ENCODE results near the gene DNAH3.
"Not testable (repeated sequence)": the region's sequence is repeated elsewhere in the genome, so short reads cannot be mapped to it uniquely, and the experiment has no call there.

DNAH3 gene

DNA sequence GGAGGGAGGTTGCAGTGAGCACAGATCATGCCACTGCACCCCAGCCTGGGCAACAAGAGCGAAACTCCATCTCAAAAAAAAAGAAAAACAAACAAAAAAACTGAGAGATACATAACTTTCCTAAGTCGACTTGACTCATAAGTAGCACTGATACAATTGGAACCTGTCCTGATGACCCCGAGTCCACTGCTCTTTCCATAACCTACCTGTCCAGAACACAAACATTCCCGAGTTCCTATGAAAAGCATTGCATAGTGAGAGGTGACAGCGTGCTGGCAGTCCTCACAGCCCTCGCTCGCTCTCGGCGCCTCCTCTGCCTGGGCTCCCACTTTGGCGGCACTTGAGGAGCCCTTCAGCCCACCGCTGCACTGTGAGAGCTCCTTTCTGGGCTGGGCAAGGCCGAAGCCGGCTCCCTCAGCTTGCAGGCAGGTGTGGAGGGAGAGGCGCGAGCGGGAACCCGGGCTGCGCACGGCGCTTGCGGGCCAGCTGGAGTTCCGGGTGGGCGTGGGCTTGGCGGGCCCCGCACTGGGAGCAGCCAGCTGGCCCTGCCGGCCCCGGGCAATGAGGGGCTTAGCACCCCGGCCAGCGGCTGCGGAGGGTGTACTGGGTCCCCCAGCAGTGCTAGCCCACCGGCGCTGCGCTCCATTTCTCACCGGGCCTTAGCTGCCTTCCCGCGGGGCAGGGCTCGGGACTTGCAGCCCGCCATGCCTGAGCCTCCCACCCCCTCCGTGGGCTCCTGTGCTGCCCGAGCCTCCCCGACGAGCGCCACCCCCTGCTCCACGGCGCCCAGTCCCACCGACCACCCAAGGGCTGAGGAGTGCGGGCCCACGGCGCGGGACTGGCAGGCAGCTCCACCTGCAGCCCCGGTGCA, 1.7 kb upstream of the DNAH3 start:
- DNase-seq; in situ Hi-C loops (cut with MboI; ENCODE audit: low pct_unique_long_range_greater_than_20kb, low sequenced_read_pairs): not testable (repeated sequence)

DNA sequence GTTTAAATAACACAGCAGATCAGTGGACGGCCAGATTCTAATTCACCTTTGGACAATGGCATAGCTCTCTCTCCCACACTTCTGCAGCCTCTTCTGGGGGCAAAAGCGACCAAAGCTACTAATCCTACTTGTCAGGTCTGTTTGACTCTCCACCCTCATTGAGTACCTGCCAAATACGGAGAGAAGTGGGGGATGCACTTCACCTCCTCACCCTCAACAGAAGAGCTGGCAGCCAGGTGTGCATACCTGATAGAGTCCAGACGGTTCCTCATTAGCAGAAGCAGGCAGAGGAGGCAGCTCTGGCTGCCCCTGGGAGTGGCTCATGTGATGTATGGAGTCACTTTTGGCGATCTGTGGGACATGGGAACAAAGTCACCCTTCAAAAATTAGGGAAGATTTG, 4.9 kb downstream of the DNAH3 start:
- in situ Hi-C loops (cut with MboI; ENCODE audit: low pct_unique_long_range_greater_than_20kb, low sequenced_read_pairs), result no loop called here
- no peak for DNase-seq

DNA sequence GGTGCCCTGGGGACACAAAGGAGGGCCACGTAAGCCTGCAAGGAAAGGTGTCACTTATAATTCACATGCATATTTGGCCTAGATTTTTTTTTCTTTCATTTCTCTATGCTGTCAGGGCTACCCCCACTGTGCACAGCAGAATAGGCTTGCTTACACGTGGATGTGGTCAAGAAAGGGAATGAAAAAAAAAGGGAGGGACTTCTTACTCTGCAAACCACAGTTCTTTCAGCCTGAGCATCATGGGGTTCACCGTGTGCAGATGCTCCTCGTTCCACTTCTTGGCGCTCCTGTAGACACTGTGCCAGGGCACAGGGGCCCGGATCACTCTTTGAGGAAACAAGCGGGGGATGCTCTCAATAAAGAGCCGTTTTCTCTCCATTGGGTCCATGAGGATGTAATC, 16.6 kb downstream of the DNAH3 start:
- DNase-seq, result no peak
- in situ Hi-C loops (cut with MboI; ENCODE audit: low pct_unique_long_range_greater_than_20kb, low sequenced_read_pairs), result no loop called here

DNA sequence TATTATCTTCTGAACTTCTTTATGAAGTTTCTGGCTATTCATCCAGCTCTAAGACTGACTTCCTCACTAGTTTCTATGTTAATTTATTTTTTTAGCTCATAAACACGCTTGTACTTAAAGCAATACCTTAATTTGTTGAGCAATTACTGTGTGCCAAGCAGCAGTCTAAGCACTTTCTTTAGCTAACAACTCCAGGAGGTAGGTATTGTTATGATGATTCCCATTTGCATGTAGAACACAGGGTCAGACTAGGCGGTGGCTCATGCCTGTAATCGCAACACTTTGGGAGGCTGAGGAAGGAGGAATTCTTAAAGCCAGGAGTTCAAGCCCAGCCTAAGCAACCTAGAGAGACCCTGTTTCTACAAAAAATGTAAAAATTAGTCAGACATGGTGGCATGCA, 19.8 kb downstream of the DNAH3 start:
- in situ Hi-C loops (cut with MboI; ENCODE audit: low pct_unique_long_range_greater_than_20kb, low sequenced_read_pairs), result no loop called here
- DNase-seq, result no peak

DNA sequence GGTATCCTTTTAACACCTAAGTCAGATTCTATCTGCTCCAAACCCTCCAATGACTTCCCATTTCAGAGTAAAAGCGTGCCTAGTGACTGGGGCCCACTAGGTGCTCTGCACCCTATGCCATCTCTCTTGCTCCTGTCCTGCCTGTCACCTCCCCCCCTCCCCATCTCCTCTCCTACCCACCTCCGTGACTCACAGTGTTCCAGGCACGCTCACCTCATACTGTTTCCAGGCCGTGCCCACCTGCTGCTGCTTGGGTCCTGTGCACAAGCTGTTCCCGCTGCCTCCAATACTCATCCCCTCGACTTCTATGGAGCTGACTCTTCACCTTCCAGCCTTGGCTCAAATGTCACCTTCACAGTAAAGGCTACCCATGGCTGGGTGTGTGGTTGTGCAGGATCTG, 21.7 kb downstream of the DNAH3 start:
- DNase-seq, result no peak
- in situ Hi-C loops (cut with MboI; ENCODE audit: low pct_unique_long_range_greater_than_20kb, low sequenced_read_pairs), result no loop called here

DNA sequence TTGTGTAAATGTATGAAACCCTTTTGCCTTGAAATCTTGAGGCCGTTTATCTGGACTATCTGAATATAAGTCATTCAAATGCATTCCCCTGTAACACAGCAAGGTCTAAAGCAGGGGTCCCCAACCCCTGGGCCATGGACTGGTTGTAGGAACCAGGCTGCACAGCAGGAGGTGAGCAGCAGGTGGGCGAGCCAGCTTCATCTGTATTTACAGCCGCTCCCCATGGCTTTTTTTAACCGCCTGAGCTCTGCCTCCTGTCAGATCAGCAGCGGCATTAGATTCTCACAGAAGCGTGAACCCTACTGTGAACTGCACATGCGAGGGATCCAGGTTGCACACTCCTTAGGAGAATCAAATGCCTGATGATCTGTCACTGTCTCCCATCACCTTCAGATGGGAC, 24.1 kb downstream of the DNAH3 start:
- DNase-seq, result no peak
- in situ Hi-C loops (cut with MboI; ENCODE audit: low pct_unique_long_range_greater_than_20kb, low sequenced_read_pairs), result no loop called here

DNA sequence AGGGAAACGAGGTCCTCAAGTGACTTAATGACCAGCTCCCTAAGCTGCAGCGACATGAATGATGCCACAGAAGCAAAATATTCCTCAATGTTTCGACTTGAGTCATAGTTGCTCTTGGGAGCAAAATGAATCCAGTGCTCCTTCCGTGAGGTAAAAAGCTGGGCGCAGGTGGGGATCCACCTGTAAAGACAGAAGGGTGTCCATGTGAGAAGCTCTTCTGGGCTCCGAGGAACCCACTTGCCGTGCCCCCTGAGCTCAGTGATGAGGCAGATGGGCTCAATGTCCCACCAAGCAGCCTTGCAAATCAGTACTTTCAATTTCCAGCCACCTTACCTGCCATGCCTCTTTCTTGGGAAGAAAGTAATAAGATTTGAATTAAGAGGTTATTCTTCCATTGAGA, 25.5 kb downstream of the DNAH3 start:
- DNase-seq, result no peak
- in situ Hi-C loops (cut with MboI; ENCODE audit: low pct_unique_long_range_greater_than_20kb, low sequenced_read_pairs), result no loop called here

DNA sequence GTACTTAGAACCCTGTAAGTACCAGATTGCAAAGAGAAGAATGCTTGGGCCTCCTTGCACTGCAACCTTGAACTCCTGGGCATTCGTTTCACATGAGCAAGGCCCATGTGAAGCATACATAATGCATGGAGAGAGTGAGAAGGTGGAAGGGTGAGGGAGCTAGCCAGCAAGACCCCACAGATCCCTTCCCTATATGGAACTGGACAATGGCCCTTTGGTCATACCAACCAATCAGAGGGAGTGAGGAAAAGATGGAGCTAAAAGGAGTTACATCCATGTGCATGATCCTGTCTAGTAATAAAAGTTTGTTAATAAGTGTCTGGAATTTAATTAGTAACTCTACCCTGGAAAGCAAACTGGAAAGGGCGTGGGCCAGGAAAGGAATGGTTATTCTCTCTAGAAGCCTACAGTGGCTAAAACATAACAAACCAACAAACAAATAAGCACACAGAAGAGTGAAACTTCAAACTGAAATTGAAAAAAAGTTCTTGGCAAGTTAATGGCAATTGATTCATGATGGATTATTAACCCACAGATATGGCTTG, 29.6 kb downstream of the DNAH3 start:
- in situ Hi-C loops (cut with MboI; ENCODE audit: low pct_unique_long_range_greater_than_20kb, low sequenced_read_pairs), result no loop called here

DNA sequence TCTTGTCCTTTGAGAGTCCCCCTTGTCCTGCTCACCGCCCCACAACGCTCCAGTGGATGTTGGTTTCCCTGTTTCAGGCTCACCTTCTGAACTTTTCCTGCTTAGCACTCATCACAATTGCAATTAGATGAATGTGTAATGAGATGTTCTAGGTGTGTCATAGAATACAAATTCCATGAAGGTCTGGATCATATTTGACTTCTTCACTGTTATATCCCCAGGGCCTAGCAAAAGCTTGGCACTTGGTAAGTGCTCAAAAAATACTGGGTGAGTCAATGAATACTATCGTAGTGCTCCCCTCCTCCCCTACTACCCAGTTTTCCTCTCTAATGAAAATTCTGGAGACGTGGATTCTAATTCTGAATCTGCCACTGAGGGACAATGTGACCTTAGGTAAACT, 33.1 kb downstream of the DNAH3 start:
- in situ Hi-C loops (cut with MboI; ENCODE audit: low pct_unique_long_range_greater_than_20kb, low sequenced_read_pairs), result no loop called here
- no peak for DNase-seq

More for the DNA sequence above, 29.6 kb downstream of the DNAH3 start:
- DNase-seq, result no peak

DNA sequence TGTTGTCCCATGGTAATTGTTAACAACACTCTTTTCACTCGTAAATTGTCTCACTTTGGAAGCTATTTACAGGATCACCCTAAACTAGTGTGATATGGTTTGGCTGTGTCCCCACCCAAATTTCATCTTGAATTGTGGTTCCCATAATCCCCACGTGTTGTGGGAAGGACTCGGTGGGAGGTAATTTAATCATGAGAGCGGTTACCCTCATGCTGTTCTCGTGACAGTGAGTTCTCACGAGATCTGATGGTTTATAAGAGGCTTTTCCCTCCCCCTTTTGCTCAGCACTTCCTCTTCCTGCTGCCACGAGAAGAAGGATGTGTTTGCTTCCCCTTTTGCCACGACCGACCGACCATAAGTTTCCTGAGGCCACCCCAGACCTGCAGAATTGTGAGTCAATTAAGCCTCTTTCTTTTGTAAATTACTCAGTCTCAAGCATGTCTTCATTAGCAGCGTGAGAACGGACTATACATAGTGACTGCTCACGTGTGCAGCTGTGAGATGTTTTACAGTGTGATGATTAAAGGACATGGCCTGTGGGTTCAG, 34.4 kb downstream of the DNAH3 start:
- DNase-seq, result peak; percentile 97

DNA sequence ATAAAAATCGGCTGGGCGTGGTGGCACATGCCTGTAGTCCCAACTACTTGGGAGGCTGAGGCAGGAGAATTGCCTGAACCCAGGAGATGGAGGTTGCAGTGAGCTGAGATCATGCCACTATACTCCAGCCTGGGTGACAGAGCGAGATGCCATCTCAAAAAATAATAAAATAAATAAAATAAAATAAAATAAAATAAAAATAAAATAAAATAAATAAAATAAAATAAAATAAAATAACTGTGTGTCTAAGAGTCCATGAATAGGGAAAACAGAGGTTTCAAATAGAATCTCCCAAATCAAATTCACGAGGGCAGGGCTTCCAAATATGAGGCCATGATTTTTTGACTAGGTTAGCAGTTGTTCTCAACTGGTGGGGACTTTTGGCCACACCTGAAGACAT, 35.1 kb downstream of the DNAH3 start:
- in situ Hi-C loops (cut with MboI; ENCODE audit: low pct_unique_long_range_greater_than_20kb, low sequenced_read_pairs); DNase-seq: not testable (repeated sequence)

More for the DNA sequence above, 34.4 kb downstream of the DNAH3 start:
- in situ Hi-C loops (cut with MboI; ENCODE audit: low pct_unique_long_range_greater_than_20kb, low sequenced_read_pairs), result no loop called here

DNA sequence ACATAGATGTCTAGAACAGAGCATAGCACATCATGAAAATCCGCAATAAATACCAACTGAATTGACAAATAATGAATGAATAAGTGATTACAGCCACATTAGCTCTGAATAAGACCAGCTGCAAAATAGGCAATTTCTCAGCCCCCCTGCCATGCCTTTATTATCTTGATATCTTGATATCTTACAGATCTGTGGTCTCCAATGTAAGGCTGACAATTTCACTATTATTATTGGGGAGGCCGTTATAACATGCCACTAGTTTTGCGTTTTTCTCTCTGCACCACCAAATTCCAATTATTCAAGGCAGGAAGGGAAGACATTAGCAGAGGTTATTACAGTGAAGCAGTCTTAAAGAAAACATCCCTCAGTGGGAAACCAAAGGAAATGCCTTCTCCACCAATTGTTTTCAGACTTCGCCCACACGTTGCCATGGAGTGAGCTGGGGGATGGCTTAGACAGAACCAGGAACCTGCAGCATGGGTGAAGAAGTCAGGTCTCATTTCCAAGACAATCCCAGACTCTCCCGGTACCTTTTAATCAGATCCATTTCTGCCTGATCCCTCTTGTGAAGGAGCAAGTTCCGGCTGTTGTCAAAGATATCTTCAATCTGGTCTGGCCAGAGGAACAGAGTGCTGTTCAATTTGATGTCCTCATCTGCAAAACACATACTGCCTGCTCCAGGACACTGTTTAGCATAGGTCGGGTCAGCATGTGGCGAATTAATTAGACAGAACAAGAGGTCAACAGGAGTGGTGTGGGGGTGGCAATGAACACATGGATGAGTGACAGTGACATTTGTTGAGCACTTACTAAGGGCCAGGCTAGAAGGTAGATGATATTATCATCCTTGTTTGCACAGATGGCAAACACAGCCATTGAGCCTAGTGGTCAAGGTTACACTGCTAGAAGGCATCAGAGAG, 46.4 kb downstream of the DNAH3 start:
- DNase-seq, result peak; percentile 52
- in situ Hi-C loops (cut with MboI; ENCODE audit: low pct_unique_long_range_greater_than_20kb, low sequenced_read_pairs), result no loop called here

DNA sequence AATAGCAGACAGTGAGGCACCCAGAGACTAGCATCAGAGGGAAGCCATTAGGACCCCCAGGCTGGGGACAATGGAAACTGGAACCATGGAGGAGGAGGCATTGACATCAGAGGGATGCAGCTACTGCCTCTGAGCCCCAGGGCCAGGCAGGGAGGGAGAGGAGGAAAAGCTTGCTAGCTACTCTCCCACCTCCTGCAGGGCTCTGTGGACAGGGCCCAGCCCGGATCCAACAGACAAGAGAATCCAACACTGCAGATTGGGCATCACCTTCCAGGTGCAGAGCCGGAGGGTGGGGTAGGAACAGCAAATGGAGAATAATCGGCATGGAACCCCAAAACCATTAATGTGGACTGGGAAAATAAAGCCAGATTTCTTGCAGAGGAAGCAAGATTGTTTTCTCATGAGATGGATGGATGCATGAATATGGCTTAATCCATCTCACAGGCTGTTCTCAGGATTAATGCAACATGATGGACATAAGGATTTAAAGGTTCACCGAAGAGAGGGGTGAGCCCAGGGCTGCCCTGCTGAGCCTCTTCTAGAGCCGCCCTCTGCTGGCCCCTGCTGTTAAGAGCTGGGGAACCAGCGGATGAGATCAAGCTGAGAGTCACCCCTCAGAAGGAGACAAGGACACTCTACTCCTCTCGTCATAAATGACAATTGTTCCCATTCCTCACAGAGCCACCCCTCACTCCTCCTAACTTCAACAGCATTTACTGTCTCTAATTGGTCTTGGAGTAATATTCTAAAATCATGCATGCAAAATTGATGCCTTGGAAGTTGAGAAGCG, 48.8 kb downstream of the DNAH3 start:
- DNase-seq, result no peak
- in situ Hi-C loops (cut with MboI; ENCODE audit: low pct_unique_long_range_greater_than_20kb, low sequenced_read_pairs), result no loop called here

DNA sequence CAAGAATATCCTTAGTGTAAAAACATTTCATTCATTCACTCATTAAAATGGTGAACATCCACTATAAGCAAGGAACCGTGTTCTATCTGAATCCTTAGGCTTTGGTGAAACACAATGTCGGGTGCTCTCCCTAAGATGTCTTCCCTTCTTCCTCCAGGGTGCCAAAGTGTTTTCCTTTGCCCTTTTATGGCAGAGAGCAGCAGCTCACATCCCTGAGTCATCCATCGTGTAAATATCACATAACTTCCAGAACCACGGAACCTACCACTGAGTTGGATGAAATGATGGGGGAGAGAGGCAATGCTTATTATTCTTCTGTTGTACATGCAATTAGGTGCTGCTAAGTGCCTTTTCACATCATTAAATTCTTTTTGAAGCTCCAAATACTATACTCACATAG, 50.2 kb downstream of the DNAH3 start:
- no peak for DNase-seq
- in situ Hi-C loops (cut with MboI; ENCODE audit: low pct_unique_long_range_greater_than_20kb, low sequenced_read_pairs), result no loop called here

DNA sequence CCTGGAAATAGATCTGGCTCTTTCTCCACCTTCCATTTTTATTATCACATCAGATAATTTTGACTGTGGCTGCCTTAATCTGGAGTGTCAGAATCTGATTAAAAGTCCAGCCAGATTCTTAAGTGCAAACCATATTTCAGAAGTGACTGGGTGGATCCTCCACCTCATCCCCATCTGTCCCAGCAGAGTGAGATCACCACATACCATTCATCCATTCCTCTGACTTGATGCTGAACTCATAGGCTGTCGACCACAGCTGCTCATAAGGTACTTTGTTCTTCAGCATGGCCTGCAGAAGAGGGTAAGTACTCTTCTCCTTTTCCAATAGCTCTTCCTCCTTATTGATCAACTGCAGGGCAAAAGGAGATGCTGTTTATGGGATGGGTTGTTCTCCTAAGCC, 53.5 kb downstream of the DNAH3 start:
- in situ Hi-C loops (cut with MboI; ENCODE audit: low pct_unique_long_range_greater_than_20kb, low sequenced_read_pairs), result no loop called here
- no peak for DNase-seq

DNA sequence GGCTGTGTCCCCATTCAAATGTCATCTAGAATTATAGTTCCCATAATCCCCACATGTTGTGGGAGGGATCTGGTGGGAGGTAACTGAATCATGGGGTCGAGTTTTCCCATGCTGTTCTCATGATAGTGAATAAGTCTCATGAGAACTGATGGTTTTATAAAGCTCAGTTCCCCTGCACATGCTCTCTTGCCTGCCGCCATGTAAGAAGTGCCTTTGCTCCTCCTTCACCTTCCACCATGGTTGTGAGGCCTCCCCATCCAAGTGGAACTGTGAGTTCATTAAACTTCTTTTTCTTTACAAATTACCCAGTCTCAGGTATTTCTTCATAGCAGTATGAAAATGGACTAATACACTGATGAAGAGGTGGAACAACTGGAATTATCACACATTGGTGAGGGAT, 55.9 kb downstream of the DNAH3 start:
- in situ Hi-C loops (cut with MboI; ENCODE audit: low pct_unique_long_range_greater_than_20kb, low sequenced_read_pairs); DNase-seq: not testable (repeated sequence)

DNA sequence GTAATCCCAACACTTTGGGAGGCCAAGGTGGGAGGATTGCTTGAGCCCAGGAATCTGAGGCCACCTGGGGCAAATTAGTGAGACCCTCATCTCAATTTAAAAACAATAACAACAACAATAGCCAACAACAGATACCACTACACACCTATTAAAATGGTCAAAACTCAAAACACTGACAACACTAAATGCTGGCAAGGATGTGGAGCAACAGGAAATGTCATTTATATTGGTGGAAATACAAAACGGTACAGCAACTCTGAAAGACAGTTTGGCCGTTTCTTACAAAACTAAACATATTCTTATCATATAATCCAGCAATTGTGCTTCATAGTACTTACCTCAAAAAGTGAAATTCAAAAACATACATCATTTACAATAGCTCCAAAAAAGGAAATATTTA, 57.7 kb downstream of the DNAH3 start:
- DNase-seq, result no peak
- in situ Hi-C loops (cut with MboI; ENCODE audit: low pct_unique_long_range_greater_than_20kb, low sequenced_read_pairs), result no loop called here

DNA sequence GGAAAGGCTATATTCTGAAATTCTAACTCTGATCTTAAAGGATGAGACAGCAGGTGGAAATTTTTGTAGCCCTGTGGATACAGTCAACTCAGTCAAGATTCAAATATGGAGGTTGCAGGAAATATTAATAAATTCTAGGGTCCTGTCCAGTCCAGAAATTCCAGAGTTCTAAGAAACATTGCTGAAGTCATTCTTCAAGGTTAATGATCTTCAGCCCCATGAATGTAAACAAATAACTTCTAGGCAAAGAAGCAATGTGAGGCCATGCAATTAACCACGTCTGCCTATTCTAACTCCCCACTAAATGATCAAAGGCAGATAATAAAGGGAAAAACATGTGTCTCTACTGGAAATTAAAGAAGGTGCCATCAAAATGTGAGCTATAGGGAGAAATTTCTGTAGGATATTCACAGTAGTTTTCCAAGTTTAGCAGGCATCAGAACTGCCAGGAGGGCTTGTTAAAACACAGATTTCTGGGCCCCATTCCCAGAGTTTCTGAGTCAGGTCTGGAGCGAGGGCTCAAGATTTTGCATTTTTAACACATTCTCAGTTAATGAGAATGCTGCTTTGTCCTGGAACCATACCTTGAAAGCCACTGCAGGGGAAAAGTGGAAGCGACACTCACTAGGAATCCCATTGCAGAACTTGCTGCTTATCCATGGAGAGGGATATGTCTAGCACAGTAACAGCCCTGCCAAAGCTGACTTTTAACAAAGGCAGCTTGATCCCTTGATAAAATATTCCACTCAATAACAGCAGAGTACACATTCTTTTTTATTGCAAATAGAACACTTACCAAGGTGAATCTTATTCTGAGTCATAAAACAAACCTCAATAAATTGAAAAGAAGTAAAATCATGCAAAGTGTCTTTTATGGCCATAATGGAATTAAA, 61.8 kb downstream of the DNAH3 start:
- in situ Hi-C loops (cut with MboI; ENCODE audit: low pct_unique_long_range_greater_than_20kb, low sequenced_read_pairs), result loop anchor here (10.0 kb wide), 1 partner anchor 234 kb away; no protein-coding TSS in a partner anchor
- DNase-seq, result no peak
